ENCODE data around the gene TGFB3.

DNA sequence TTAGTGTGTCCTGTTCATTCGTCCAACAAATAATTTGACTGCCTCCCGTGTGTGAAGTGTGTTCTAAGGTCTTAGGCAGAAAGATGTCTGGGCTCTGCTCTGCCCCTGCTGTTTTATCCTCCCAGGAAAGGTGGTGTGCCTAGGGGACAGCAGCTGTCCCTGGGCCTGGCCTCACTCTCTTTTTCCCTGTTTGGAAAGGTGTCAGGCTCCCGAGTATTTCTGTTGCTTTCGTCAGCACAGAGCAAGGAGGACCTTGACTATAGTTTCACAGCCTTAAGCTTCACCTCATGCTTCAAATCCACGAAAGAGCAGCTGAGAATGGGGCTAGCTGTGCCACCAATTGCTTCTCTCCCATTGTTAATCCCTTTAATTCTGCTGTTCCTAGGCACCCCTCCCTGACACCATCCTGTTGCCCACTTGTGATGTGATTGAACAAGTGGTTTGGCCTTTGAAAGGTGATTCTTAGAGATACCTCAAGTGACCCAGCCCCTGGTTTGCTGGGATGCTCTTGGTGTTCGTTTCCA is 54.2 kb downstream of the TGFB3 start:
- no peak for TF ChIP-seq CTCF (IDR thresholded peaks at IDR 0.05)
- TF ChIP-seq POLR2A (IDR thresholded peaks at IDR 0.05): no peak
